AG09319 (cell line): ENCODE results near the gene ALDH16A1.
"Not testable (repeated sequence)": the region's sequence is repeated elsewhere in the genome, so short reads cannot be mapped to it uniquely, and the experiment has no call there.

Experiments
- DNase-seq: peaks from one replicate; pipeline ENCODE4 v3.0.0-alpha.2; 2010; ENCODE audit warnings: low read depth; ENCODE audit errors: extremely low read depth
- TF ChIP-seq, protein P1 (sequence below): IDR thresholded peaks from 2 replicates; pipeline ENCODE4 v1.5.1; 2011; ENCODE audit warnings: low read depth, mild to moderate bottlenecking, inconsistent platforms, low read length, moderate library complexity

Gene ALDH16A1

GRCh38 chr19:49441960-49442350 is 11.1 kb upstream of the ALDH16A1 start:
- DNase-seq = no peak
- TF ChIP-seq, protein P1, sequence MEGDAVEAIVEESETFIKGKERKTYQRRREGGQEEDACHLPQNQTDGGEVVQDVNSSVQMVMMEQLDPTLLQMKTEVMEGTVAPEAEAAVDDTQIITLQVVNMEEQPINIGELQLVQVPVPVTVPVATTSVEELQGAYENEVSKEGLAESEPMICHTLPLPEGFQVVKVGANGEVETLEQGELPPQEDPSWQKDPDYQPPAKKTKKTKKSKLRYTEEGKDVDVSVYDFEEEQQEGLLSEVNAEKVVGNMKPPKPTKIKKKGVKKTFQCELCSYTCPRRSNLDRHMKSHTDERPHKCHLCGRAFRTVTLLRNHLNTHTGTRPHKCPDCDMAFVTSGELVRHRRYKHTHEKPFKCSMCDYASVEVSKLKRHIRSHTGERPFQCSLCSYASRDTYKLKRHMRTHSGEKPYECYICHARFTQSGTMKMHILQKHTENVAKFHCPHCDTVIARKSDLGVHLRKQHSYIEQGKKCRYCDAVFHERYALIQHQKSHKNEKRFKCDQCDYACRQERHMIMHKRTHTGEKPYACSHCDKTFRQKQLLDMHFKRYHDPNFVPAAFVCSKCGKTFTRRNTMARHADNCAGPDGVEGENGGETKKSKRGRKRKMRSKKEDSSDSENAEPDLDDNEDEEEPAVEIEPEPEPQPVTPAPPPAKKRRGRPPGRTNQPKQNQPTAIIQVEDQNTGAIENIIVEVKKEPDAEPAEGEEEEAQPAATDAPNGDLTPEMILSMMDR = no peak

- TF ChIP-seq, protein P1 = no peak
- no peak for DNase-seq
Measured at GRCh38 chr19:49442354-49442753, 10.7 kb upstream of the ALDH16A1 start.

- DNase-seq = peak; percentile 50
- TF ChIP-seq, protein P1 = no peak
Measured at GRCh38 chr19:49442771-49443365, 10.2 kb upstream of the ALDH16A1 start.

DNA sequence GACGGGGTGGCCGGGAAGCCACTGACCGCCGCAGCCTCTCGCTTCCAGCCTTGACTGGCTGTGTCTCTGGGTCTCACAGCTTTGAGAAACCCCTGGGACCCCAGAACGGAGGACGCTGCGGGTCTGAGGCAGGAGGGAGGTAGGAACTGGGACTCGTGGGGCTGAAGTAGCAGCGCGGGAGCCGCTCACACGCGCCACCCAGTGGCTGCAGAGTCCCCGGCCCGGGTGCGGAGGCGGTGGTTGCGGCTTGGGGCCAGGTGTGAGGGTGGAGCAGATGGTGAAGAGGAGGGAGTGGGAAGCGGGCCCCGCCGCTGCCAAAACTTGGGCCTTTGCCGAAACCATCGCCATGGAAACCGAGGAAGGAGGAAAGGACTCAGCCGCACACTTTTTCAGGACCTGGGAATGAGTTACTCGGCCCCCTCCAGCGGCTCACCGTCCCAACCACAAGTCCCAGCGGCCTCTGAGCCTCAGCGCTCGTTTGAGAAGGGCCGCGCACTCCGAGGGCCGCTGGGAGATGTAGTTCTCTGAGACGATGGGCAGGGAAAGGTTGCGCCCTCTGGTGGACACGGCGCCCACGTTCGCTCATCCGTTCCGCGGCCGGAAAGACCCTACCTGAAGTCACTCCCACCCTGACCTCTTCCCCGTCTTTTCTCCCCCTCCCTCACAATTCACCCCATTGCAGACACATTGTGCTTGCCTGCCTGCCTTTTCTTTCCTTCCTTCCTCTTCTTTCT is 9.5 kb upstream of the ALDH16A1 start:
- DNase-seq = peak; percentile 84
- TF ChIP-seq, protein P1 = peak; percentile 91

GRCh38 chr19:49444100-49444700 is 8.8 kb upstream of the ALDH16A1 start:
- not testable (repeated sequence) for DNase-seq

- TF ChIP-seq, protein P1 = no peak
- DNase-seq = no peak
Measured at GRCh38 chr19:49445997-49446396, 7.0 kb upstream of the ALDH16A1 start.

- TF ChIP-seq, protein P1 = no peak
- no peak for DNase-seq
Measured at GRCh38 chr19:49447485-49448431, 5.3 kb upstream of the ALDH16A1 start.
